ENCODE results near the gene RNF113B. TPM values are rescaled to one million over a fixed set of nuclear protein-coding genes. Genes with fewer than 3 reads are reported as not detected.

Gene RNF113B
- polyA plus RNA-seq, 4 donors = not detected

DNA sequence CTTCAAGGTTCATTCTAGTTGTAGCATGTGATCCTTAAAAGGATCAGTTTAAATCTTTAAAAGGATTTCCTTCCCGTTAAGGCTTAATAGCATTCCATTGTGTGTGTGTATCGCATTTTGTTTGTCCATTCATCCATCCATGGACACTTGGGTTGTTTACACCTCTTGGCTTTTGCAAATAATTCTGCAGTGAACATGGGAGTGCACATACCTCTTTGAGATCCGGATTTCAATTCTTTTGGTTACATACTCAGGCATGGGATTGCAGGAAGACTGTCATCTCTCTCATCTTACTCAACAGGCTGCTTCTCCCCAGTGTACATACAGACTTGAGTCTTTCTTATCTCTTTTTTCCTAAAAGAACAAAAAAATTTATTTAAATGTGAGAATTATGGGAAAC lies 1.2 kb downstream of the RNF113B start:
- H3K36me3 ChIP-seq (ENCODE audit: control insufficient read depth in 3 of 3, insufficient read depth in 2 of 3, low read depth in 1 of 3, low read length in 3 of 3) = peaks cover 0 to 11% (median 0%) of the 10 kb centered on the region in 3 donors
- 64 to 83% (median 76%) methylated on average over 3 of the region's 3 CpGs for WGBS, 3 donors
- peaks cover 0 to 21% (median 0%) of the 10 kb centered on the region in 3 donors for H3K4me1 ChIP-seq (ENCODE audit: control insufficient read depth in 3 of 3, insufficient read depth in 2 of 3, low read depth in 1 of 3, low read length in 2 of 3)
- DNase-seq (no peak), FAIRE-seq (no peak)
- peaks cover 0 to 7% of the 10 kb centered on the region in 2 donors for H3K9me3 ChIP-seq (ENCODE audit: control insufficient read depth in 2 of 2, insufficient read depth in 1 of 2, low read depth in 1 of 2, low read length in 1 of 2)
- no peak overlapping the region for H3K4me3 ChIP-seq (ENCODE audit: low read depth in 1 of 3, low read length in 3 of 3)
- H3K27me3 ChIP-seq (ENCODE audit: control insufficient read depth in 3 of 3, insufficient read depth in 3 of 3, low read length in 3 of 3) = no peaks in the 10 kb centered on the region
- H3K27ac ChIP-seq (ENCODE audit: low read depth in 1 of 3, low read length in 2 of 3) = no peak overlapping the region

DNA sequence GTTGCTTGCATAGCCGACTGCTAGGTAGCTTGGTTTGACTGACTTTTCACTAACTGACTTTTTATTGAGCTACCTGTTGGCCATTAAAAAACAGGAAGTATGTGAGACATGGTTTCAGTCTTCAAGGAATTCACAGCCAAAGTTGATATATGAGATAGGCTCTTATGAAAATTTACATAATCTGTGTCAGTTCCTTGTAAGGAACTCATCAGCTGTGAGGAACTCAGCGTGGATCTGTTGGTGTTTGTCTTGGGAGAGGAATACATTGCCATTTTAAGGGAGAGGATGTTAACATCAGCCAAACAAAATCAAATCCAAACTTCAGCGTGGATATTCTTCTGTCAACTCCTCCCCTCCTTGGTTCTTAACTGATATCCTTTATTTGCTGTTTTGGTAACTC lies 2.0 kb downstream of the RNF113B start:
- DNase-seq (no peak), FAIRE-seq (no peak)
- peaks cover 0 to 4% of the 10 kb centered on the region in 2 donors for H3K9me3 ChIP-seq (ENCODE audit: control insufficient read depth in 2 of 2, insufficient read depth in 1 of 2, low read depth in 1 of 2, low read length in 1 of 2)
- WGBS, 3 donors = 56 to 70% (median 59%) methylated on average over 3 of the region's 3 CpGs
- H3K27ac ChIP-seq (ENCODE audit: low read depth in 1 of 3, low read length in 2 of 3) = peak overlapping the region in 1 of 3 donors; percentile 27
- peaks cover 0 to 21% (median 0%) of the 10 kb centered on the region in 3 donors for H3K4me1 ChIP-seq (ENCODE audit: control insufficient read depth in 3 of 3, insufficient read depth in 2 of 3, low read depth in 1 of 3, low read length in 2 of 3)
- no peak overlapping the region for H3K4me3 ChIP-seq (ENCODE audit: low read depth in 1 of 3, low read length in 3 of 3)
- H3K36me3 ChIP-seq (ENCODE audit: control insufficient read depth in 3 of 3, insufficient read depth in 2 of 3, low read depth in 1 of 3, low read length in 3 of 3) = peaks cover 0 to 11% (median 0%) of the 10 kb centered on the region in 3 donors
- no peaks in the 10 kb centered on the region for H3K27me3 ChIP-seq (ENCODE audit: control insufficient read depth in 3 of 3, insufficient read depth in 3 of 3, low read length in 3 of 3)

DNA sequence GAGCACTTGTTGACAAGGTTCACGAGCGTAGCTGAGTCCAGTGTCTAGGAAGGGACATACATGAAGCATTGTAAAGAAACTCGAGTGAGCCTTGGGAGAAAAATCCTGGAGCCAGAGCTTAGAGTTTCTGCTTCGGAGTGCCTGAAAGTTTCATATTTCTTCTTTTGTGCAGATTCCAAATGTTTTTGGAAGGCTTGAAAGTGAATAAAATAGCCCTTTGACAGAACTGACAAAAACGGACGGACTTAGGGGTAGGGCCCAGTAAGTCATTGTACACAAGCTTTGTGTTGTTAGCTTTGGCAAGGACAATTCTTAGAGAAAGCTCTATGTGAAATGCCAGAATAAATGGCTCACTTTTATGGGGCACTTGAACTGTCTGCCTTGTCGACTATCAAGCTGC lies 2.8 kb downstream of the RNF113B start:
- WGBS, 3 donors = 65 to 90% (median 85%) methylated on average over 7 of the region's 7 CpGs
- H3K4me1 ChIP-seq (ENCODE audit: control insufficient read depth in 3 of 3, insufficient read depth in 2 of 3, low read depth in 1 of 3, low read length in 2 of 3) = peaks cover 0 to 21% (median 0%) of the 10 kb centered on the region in 3 donors
- peaks cover 0 to 11% (median 0%) of the 10 kb centered on the region in 3 donors for H3K36me3 ChIP-seq (ENCODE audit: control insufficient read depth in 3 of 3, insufficient read depth in 2 of 3, low read depth in 1 of 3, low read length in 3 of 3)
- FAIRE-seq = no peak
- no peak overlapping the region for H3K27ac ChIP-seq (ENCODE audit: low read depth in 1 of 3, low read length in 2 of 3)
- DNase-seq = no peak
- no peaks in the 10 kb centered on the region for H3K27me3 ChIP-seq (ENCODE audit: control insufficient read depth in 3 of 3, insufficient read depth in 3 of 3, low read length in 3 of 3)
- H3K9me3 ChIP-seq (ENCODE audit: control insufficient read depth in 2 of 2, insufficient read depth in 1 of 2, low read depth in 1 of 2, low read length in 1 of 2) = no peaks in the 10 kb centered on the region
- H3K4me3 ChIP-seq (ENCODE audit: low read depth in 1 of 3, low read length in 3 of 3) = no peak overlapping the region

DNA sequence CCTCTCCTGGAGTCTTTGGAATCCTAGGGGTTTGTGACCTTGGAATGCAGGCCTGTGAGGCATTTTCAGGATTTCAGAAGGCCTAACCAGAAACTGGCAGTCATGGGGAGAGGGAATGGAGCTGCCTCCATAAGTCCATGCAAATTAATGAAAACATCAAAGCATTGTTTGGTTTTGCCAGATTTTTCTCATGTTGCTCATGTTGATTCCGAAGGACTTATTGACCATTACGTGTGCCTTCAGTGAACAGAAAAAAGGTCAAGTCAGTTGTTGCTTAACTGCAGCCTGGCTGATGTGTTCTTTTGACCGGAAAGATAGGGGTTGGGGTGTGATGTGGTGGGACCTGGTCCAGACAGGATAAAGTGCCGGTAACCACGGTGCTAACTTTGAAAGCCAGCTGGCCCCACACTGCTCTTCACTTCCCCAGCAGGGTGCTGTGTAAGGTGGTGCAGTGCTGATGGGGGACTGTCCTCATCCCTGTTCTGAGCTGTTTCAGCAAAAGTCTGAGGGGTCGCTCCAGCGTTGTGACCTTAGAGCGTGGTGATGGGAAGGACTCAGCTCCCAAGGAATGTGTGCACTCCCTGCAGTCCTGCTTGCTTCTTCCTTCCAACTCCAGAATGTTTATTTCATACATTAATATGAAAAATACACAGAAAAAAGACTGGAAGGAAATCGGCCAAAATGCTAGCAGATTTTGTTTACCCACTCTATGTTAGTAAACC lies 3.5 kb downstream of the RNF113B start:
- H3K4me1 ChIP-seq (ENCODE audit: control insufficient read depth in 3 of 3, insufficient read depth in 2 of 3, low read depth in 1 of 3, low read length in 2 of 3) = peaks cover 0 to 21% (median 0%) of the 10 kb centered on the region in 3 donors
- DNase-seq (no peak), FAIRE-seq (no peak)
- H3K36me3 ChIP-seq (ENCODE audit: control insufficient read depth in 3 of 3, insufficient read depth in 2 of 3, low read depth in 1 of 3, low read length in 3 of 3) = peaks cover 0 to 11% (median 0%) of the 10 kb centered on the region in 3 donors
- no peaks in the 10 kb centered on the region for H3K27me3 ChIP-seq (ENCODE audit: control insufficient read depth in 3 of 3, insufficient read depth in 3 of 3, low read length in 3 of 3)
- 58 to 80% (median 72%) methylated on average over 9 of the region's 9 CpGs for WGBS, 3 donors
- H3K9me3 ChIP-seq (ENCODE audit: control insufficient read depth in 2 of 2, insufficient read depth in 1 of 2, low read depth in 1 of 2, low read length in 1 of 2) = no peaks in the 10 kb centered on the region
- H3K27ac ChIP-seq (ENCODE audit: low read depth in 1 of 3, low read length in 2 of 3) = peak overlapping the region in 2 of 3 donors; percentile 15 to 69
- no peak overlapping the region for H3K4me3 ChIP-seq (ENCODE audit: low read depth in 1 of 3, low read length in 3 of 3)

DNA sequence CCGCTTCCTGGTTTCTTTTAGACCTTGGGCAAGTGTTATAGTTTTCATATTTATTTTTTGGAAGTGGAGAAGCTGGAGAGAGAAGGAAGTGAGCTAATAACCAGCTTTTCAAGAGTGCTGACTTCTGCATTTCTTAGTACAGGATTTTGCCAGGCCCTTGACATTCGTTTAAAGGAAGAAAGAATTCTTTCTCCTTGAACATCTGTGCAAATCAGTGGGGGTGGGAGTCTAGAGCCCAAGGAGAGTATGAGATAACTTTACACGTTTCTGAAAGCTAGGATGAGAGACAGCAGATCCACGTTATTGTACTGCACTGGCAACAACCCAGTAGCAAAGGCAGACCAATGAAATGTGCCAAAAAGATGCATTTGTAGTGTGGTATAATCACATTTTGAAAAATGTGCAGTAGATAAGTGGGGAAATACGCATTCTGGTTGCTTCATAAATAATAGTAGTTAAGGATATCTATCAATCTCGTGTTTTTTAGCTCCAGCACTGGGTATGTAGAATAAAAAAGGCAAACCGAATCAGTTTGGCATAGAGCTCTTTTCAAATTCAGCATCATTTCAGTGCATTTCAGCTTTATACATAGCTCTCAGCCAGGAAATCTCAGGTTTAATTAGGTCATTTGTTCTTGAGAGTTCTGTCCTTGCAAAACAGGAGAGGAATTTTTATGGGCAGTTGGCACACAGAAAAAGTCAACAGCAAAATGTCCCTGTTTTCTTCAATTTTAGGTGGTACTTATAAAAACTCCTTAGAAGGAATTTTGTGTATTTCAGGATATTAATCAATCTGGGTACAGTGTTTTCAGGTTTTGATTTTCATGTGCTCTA lies 4.3 kb downstream of the RNF113B start:
- FAIRE-seq = no peak
- Histone ChIP-seq H3K27me3 (ENCODE audit: control insufficient read depth in 3 of 3, insufficient read depth in 3 of 3, low read length in 3 of 3) (no peaks in the 10 kb centered on the region), H3K36me3 (ENCODE audit: control insufficient read depth in 3 of 3, insufficient read depth in 2 of 3, low read depth in 1 of 3, low read length in 3 of 3) (peaks cover 0 to 11% (median 0%) of the 10 kb centered on the region in 3 donors), H3K27ac (ENCODE audit: low read depth in 1 of 3, low read length in 2 of 3) (peak overlapping the region in 2 of 3 donors; percentile 22 to 60), H3K9me3 (ENCODE audit: control insufficient read depth in 2 of 2, insufficient read depth in 1 of 2, low read depth in 1 of 2, low read length in 1 of 2) (no peaks in the 10 kb centered on the region), H3K4me3 (ENCODE audit: low read depth in 1 of 3, low read length in 3 of 3) (no peak overlapping the region), H3K4me1 (ENCODE audit: control insufficient read depth in 3 of 3, insufficient read depth in 2 of 3, low read depth in 1 of 3, low read length in 2 of 3) (peaks cover 0 to 21% (median 0%) of the 10 kb centered on the region in 3 donors)
- DNase-seq = no peak
- 49 to 70% (median 52%) methylated on average over 7 of the region's 7 CpGs for WGBS, 3 donors

DNA sequence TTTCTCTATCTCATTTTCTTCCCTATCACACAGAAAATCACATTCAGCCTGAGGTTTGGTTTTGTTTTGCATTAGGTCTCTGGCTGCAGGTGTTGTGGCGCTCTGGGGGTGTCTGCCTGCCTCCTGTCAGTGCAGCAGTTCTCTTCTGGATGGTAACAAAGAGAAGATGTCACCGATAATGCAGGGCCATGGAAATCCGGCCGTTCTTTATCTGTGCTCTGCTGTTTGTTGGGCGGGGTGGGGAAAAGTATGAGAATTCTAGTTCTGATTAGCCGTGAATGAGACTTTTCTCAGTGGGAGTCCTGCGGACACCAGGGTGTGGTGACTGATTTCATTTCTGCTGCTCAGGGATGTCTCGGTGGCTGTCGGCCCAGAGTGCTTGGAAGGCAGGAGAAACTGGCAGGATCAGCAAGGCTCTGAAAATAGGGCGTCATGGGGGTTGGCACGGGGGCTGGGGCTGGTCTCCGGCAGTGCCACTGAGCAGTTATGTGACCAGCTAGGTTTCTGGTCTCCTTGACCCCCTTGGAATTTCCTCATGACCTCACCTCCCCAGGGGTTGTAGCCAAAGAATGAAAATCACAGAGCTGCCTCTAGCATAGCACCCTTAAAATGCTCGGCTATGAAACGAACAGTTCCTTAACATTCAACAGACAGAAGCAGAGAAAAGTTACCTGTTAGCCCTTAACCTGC lies 5.0 kb downstream of the RNF113B start:
- Histone ChIP-seq H3K27me3 (ENCODE audit: control insufficient read depth in 3 of 3, insufficient read depth in 3 of 3, low read length in 3 of 3) (no peaks in the 10 kb centered on the region), H3K36me3 (ENCODE audit: control insufficient read depth in 3 of 3, insufficient read depth in 2 of 3, low read depth in 1 of 3, low read length in 3 of 3) (peaks cover 0 to 9% (median 0%) of the 10 kb centered on the region in 3 donors), H3K27ac (ENCODE audit: low read depth in 1 of 3, low read length in 2 of 3) (peak overlapping the region in 2 of 3 donors; percentile 22 to 60), H3K4me1 (ENCODE audit: control insufficient read depth in 3 of 3, insufficient read depth in 2 of 3, low read depth in 1 of 3, low read length in 2 of 3) (peaks cover 0 to 21% (median 0%) of the 10 kb centered on the region in 3 donors), H3K9me3 (ENCODE audit: control insufficient read depth in 2 of 2, insufficient read depth in 1 of 2, low read depth in 1 of 2, low read length in 1 of 2) (no peaks in the 10 kb centered on the region), H3K4me3 (ENCODE audit: low read depth in 1 of 3, low read length in 3 of 3) (no peak overlapping the region)
- FAIRE-seq (no peak), DNase-seq (peak in 1 of 2 donors; percentile 13)
- WGBS, 3 donors = 46 to 77% (median 76%) methylated on average over 14 of the region's 14 CpGs

DNA sequence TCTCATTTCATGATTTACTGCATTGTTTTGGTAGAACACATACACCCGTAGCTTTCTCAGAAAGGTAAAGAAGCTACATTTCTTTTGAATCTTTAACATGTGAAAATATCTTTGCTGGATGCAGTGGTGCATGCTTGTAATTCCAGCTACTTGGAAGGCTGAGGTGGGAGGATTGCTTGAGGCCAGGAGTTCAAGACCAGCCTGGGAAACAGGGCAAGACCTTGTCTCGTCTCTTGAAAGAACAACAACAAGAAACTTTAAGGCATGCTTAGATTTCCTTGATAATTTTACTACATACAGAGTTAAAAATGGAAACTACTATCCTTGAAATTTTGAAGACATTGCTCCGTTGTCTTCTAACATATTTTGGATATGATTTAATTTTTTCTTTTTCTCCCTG lies 7.7 kb downstream of the RNF113B start:
- H3K4me3 ChIP-seq (ENCODE audit: low read depth in 1 of 3, low read length in 3 of 3) = no peak overlapping the region
- no peaks in the 10 kb centered on the region for H3K9me3 ChIP-seq (ENCODE audit: control insufficient read depth in 2 of 2, insufficient read depth in 1 of 2, low read depth in 1 of 2, low read length in 1 of 2)
- FAIRE-seq (no peak), DNase-seq (no peak)
- whole genome bisulfite sequencing, 3 donors = 85 to 92% (median 88%) methylated on average over 3 of the region's 3 CpGs
- peaks cover 0 to 21% (median 0%) of the 10 kb centered on the region in 3 donors for H3K4me1 ChIP-seq (ENCODE audit: control insufficient read depth in 3 of 3, insufficient read depth in 2 of 3, low read depth in 1 of 3, low read length in 2 of 3)
- H3K36me3 ChIP-seq (ENCODE audit: control insufficient read depth in 3 of 3, insufficient read depth in 2 of 3, low read depth in 1 of 3, low read length in 3 of 3) = no peaks in the 10 kb centered on the region
- no peak overlapping the region for H3K27ac ChIP-seq (ENCODE audit: low read depth in 1 of 3, low read length in 2 of 3)
- H3K27me3 ChIP-seq (ENCODE audit: control insufficient read depth in 3 of 3, insufficient read depth in 3 of 3, low read length in 3 of 3) = no peaks in the 10 kb centered on the region

DNA sequence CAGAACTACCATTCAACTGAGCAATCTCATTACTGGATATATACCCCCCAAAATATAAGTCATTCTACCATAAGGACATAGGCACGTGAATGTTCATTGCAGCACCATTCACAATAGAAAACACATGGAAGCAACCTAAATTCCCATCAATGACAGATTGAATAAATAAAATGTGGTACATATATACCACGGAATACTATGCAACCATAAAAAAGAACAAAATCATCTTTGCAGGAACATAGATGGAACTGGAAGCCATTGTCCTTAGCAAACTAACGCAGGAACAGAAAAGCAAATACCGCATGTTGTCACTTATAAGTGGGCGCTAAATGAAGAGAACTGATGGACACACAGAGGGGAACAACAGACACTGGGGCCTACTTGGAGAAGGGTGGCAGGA lies 14.1 kb downstream of the RNF113B start:
- no peak for DNase-seq
- Histone ChIP-seq H3K4me1 (ENCODE audit: control insufficient read depth in 3 of 3, insufficient read depth in 2 of 3, low read depth in 1 of 3, low read length in 2 of 3) (no peaks in the 10 kb centered on the region), H3K9me3 (ENCODE audit: control insufficient read depth in 2 of 2, insufficient read depth in 1 of 2, low read depth in 1 of 2, low read length in 1 of 2) (no peaks in the 10 kb centered on the region), H3K27me3 (ENCODE audit: control insufficient read depth in 3 of 3, insufficient read depth in 3 of 3, low read length in 3 of 3) (no peaks in the 10 kb centered on the region), H3K4me3 (ENCODE audit: low read depth in 1 of 3, low read length in 3 of 3) (no peak overlapping the region), H3K36me3 (ENCODE audit: control insufficient read depth in 3 of 3, insufficient read depth in 2 of 3, low read depth in 1 of 3, low read length in 3 of 3) (peaks cover 0 to 6% (median 0%) of the 10 kb centered on the region in 3 donors), H3K27ac (ENCODE audit: low read depth in 1 of 3, low read length in 2 of 3) (no peak overlapping the region)
- WGBS, 3 donors = 88 to 96% (median 95%) methylated on average over 5 of the region's 5 CpGs
- FAIRE-seq = no peak

Measured in small intestine (tissue), 7 donors.